ENCODE measurements around the gene LCN12. TPM values are rescaled to one million over a fixed set of nuclear protein-coding genes. Genes with fewer than 3 reads are reported as not detected.

The LCN12 gene
- total and polyA plus RNA-seq, 3 donors from 2014 or later, result 11.5 to 27.8 (median 27.1) TPM

- DNase-seq, result no peak
- H3K27ac ChIP-seq, result peak overlapping the region; percentile 26 to 50
- no peak for TF ChIP-seq POLR2A (IDR thresholded peaks at IDR 0.05)
- no peak for TF ChIP-seq CTCF (IDR thresholded peaks at IDR 0.05)
- no peaks in the 10 kb centered on the region for H3K36me3 ChIP-seq (ENCODE audit: low read depth, missing control alignments)
- 66 to 88% methylated on average over 6 to 26 of the region's 26 CpGs for WGBS, 2 donors
- peaks cover 60% of the 10 kb centered on the region for H3K4me1 ChIP-seq
- intact Hi-C loops (cut with DNase I; ENCODE audit: low total_unique reads), result no loop called here
- no peaks in the 10 kb centered on the region for H3K9me3 ChIP-seq
- H3K4me3 ChIP-seq, result no peak overlapping the region
- no peaks in the 10 kb centered on the region for H3K27me3 ChIP-seq
Observed at GRCh38 chr9:136947028-136947891, 4.8 kb upstream of the LCN12 start.

GRCh38 chr9:136947955-136948510 is 4.0 kb upstream of the LCN12 start:
- no peaks in the 10 kb centered on the region for H3K36me3 ChIP-seq (ENCODE audit: low read depth, missing control alignments)
- peak overlapping the region; percentile 26 to 50 for H3K27ac ChIP-seq
- peak; percentile 71 for DNase-seq
- peaks cover 64% of the 10 kb centered on the region for H3K4me1 ChIP-seq
- no peak overlapping the region for H3K4me3 ChIP-seq
- no peaks in the 10 kb centered on the region for H3K27me3 ChIP-seq
- no peaks in the 10 kb centered on the region for H3K9me3 ChIP-seq
- intact Hi-C loops (cut with DNase I; ENCODE audit: low total_unique reads), result no loop called here
- no peak for TF ChIP-seq POLR2A (IDR thresholded peaks at IDR 0.05)
- peak; percentile 36 to 40 (median 36) for TF ChIP-seq CTCF (IDR thresholded peaks at IDR 0.05)
- WGBS, 2 donors, result 36 to 52% methylated on average over 11 to 15 of the region's 15 CpGs

- Histone ChIP-seq H3K9me3 (no peaks in the 10 kb centered on the region), H3K4me1 (peaks cover 58% of the 10 kb centered on the region), H3K27ac (peak overlapping the region; percentile 70), H3K27me3 (no peaks in the 10 kb centered on the region), H3K36me3 (ENCODE audit: low read depth, missing control alignments) (no peaks in the 10 kb centered on the region), H3K4me3 (peak overlapping the region; percentile 61 to 75)
- no peak for TF ChIP-seq CTCF (IDR thresholded peaks at IDR 0.05)
- no peak for TF ChIP-seq POLR2A (IDR thresholded peaks at IDR 0.05)
- intact Hi-C loops (cut with DNase I; ENCODE audit: low total_unique reads), result no loop called here
- WGBS, 2 donors, result 9 to 13% methylated on average over 22 of the region's 22 CpGs
- no peak for DNase-seq
Observed at GRCh38 chr9:136949239-136949816, 2.7 kb upstream of the LCN12 start.

GRCh38 chr9:136949817-136950655 is 2.0 kb upstream of the LCN12 start:
- H3K4me1 ChIP-seq, result peaks cover 56% of the 10 kb centered on the region
- peak; percentile 17 for TF ChIP-seq POLR2A (IDR thresholded peaks at IDR 0.05)
- peak in 2 of 3 experiments; percentile 9 to 12 for TF ChIP-seq CTCF (IDR thresholded peaks at IDR 0.05)
- no peaks in the 10 kb centered on the region for H3K27me3 ChIP-seq
- intact Hi-C loops (cut with DNase I; ENCODE audit: low total_unique reads), result no loop called here
- H3K36me3 ChIP-seq (ENCODE audit: low read depth, missing control alignments), result no peaks in the 10 kb centered on the region
- peak; percentile 97 for DNase-seq
- H3K27ac ChIP-seq, result peak overlapping the region; percentile 70
- 0 to 5% methylated on average over 3 to 50 of the region's 63 CpGs for WGBS, 2 donors
- H3K9me3 ChIP-seq, result no peaks in the 10 kb centered on the region
- peak overlapping the region; percentile 61 to 75 for H3K4me3 ChIP-seq
